ENCODE results near the gene NUP50. TPM values are rescaled to one million over a fixed set of nuclear protein-coding genes. Genes with fewer than 3 reads are reported as not detected.

Gene NUP50
- total and polyA plus RNA-seq, 2 of the 13 experiments (the other 11 are each of a cell fraction or from before 2014, with no cell fraction given) = 14.2 to 52.4 TPM

DNA sequence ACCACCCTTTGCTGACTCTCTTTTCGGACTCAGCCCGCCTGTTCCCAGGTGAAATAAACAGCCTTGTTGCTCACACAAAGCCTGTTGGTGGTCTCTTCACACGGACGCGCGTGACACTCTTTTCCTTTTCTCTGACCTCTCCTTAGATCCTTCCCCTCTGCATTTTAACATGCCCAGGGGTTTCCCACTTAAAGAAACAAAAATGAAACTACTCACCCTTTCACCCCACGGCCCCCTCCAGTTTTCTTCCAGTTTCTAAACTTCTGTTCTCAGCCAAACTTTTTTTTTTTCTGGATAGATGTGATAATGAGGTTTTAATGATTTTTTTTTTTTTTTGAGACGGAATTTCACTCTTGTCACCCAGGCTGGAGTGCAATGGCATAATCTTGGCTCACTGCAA lies 32.8 kb upstream of the NUP50 start (continued):
- TF ChIP-seq, protein P1, sequence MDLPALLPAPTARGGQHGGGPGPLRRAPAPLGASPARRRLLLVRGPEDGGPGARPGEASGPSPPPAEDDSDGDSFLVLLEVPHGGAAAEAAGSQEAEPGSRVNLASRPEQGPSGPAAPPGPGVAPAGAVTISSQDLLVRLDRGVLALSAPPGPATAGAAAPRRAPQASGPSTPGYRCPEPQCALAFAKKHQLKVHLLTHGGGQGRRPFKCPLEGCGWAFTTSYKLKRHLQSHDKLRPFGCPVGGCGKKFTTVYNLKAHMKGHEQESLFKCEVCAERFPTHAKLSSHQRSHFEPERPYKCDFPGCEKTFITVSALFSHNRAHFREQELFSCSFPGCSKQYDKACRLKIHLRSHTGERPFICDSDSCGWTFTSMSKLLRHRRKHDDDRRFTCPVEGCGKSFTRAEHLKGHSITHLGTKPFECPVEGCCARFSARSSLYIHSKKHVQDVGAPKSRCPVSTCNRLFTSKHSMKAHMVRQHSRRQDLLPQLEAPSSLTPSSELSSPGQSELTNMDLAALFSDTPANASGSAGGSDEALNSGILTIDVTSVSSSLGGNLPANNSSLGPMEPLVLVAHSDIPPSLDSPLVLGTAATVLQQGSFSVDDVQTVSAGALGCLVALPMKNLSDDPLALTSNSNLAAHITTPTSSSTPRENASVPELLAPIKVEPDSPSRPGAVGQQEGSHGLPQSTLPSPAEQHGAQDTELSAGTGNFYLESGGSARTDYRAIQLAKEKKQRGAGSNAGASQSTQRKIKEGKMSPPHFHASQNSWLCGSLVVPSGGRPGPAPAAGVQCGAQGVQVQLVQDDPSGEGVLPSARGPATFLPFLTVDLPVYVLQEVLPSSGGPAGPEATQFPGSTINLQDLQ (CRISPR knock-in tag; IDR thresholded peaks at IDR 0.05) = no peak
- TF ChIP-seq NFKB2 (CRISPR knock-in tag; IDR thresholded peaks at IDR 0.05; ENCODE audit: borderline replicate concordance) (no peak), IRF2 (CRISPR knock-in tag; IDR thresholded peaks at IDR 0.05) (no peak), ZNF143 (CRISPR knock-in tag; IDR thresholded peaks at IDR 0.05) (no peak), GZF1 (CRISPR knock-in tag; IDR thresholded peaks at IDR 0.05) (no peak)
- TF ChIP-seq, protein P2, sequence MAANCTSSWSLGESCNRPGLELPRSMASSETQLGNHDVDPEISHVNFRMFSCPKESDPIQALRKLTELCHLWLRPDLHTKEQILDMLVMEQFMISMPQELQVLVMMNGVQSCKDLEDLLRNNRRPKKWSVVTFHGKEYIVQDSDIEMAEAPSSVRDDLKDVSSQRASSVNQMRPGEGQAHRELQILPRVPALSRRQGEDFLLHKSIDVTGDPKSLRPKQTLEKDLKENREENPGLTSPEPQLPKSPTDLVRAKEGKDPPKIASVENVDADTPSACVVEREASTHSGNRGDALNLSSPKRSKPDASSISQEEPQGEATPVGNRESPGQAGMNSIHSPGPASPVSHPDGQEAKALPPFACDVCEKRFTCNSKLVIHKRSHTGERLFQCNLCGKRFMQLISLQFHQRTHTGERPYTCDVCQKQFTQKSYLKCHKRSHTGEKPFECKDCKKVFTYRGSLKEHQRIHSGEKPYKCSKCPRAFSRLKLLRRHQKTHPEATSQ (CRISPR knock-in tag; IDR thresholded peaks at IDR 0.05; ENCODE audit: borderline replicate concordance) = no peak
- TF ChIP-seq, protein P3, sequence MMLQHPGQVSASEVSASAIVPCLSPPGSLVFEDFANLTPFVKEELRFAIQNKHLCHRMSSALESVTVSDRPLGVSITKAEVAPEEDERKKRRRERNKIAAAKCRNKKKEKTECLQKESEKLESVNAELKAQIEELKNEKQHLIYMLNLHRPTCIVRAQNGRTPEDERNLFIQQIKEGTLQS (CRISPR knock-in tag; IDR thresholded peaks at IDR 0.05) = no peak

DNA sequence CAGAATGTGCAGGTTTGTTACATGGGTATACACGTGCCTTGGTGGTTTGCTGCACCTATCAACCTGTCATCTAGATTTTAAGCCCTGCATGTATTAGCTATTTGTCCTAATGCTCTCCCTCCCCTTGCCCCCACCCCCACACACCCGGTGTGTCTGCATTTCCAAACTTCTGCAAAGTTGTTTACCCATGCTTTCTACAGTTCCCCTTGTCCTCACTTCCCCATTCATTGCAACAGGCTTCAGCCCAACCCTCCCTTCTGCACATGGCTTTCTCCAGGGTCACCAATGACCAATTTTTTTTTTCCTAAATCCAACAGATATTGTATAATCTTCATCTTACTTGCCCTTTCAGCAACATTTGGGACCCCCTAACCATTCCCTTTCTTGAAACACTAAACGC lies 32.0 kb upstream of the NUP50 start:
- 60% methylated on average over 3 of the region's 3 CpGs for WGBS (ENCODE audit: low lambda C conversion rate)
- DNase-seq (ENCODE audit: low spot score) (no peak), ATAC-seq (no peak), FAIRE-seq (no peak)
- Histone ChIP-seq H2AFZ (ENCODE audit: low read length) (no peak overlapping the region), H3K9ac (ENCODE audit: insufficient read depth, low read depth, low read length) (no peak overlapping the region), H3K36me3 (replicated peaks in 1 of 2; ENCODE audit: control insufficient read depth in 1 of 2, insufficient read depth in 2 of 2, low read length in 2 of 2) (no peaks in the 10 kb centered on the region; a peak in 1 of 5 replicates), H3K4me3 (replicated peaks in 1 of 3; ENCODE audit: insufficient read depth in 1 of 3, low read depth in 2 of 3, low read length in 3 of 3) (no peak overlapping the region), H3K4me2 (ENCODE audit: low read depth, low read length) (no peak overlapping the region), H3K27ac (ENCODE audit: extremely low read length, insufficient read depth, low read length) (no peak overlapping the region), H3K4me1 (ENCODE audit: insufficient read depth, low read length) (peaks cover 8% of the 10 kb centered on the region; the same call in 1 of the 2 replicates), H3K79me2 (ENCODE audit: insufficient read depth, low read length) (no peaks in the 10 kb centered on the region), H3K9me3 (ENCODE audit: low read length) (peaks cover 10% of the 10 kb centered on the region; the same call in 1 of the 2 replicates), H4K20me1 (ENCODE audit: insufficient read depth, low read length) (no peaks in the 10 kb centered on the region), H3K27me3 (ENCODE audit: control insufficient read depth in 1 of 2, insufficient read depth in 2 of 2, low read length in 2 of 2) (peaks cover 3 to 14% of the 10 kb centered on the region in 2 experiments; a peak in 2 of 5 replicates)
- in situ Hi-C loops (cut with HindIII; ENCODE audit: extremely low pct_ligation_motif_present, low pct_unique_long_range_greater_than_20kb) (no loop called here), intact Hi-C loops (cut with micrococcal nuclease; ENCODE audit: unreplicated experiment) (no loop called here)
- POLR2A ChIA-PET = no interaction called here
- BruUV-seq (replicated peaks) = no TSS peak
- CTCF ChIA-PET (ENCODE audit: low intra/inter-chr PET ratio, low total read pairs) = no interaction called here
- TF ChIP-seq ZNF446 (CRISPR knock-in tag; IDR thresholded peaks at IDR 0.05) = no peak
- TF ChIP-seq ATF7-NPFF (CRISPR knock-in tag; IDR thresholded peaks at IDR 0.05; ENCODE audit: low read depth) = no peak
- TF ChIP-seq, protein P4, sequence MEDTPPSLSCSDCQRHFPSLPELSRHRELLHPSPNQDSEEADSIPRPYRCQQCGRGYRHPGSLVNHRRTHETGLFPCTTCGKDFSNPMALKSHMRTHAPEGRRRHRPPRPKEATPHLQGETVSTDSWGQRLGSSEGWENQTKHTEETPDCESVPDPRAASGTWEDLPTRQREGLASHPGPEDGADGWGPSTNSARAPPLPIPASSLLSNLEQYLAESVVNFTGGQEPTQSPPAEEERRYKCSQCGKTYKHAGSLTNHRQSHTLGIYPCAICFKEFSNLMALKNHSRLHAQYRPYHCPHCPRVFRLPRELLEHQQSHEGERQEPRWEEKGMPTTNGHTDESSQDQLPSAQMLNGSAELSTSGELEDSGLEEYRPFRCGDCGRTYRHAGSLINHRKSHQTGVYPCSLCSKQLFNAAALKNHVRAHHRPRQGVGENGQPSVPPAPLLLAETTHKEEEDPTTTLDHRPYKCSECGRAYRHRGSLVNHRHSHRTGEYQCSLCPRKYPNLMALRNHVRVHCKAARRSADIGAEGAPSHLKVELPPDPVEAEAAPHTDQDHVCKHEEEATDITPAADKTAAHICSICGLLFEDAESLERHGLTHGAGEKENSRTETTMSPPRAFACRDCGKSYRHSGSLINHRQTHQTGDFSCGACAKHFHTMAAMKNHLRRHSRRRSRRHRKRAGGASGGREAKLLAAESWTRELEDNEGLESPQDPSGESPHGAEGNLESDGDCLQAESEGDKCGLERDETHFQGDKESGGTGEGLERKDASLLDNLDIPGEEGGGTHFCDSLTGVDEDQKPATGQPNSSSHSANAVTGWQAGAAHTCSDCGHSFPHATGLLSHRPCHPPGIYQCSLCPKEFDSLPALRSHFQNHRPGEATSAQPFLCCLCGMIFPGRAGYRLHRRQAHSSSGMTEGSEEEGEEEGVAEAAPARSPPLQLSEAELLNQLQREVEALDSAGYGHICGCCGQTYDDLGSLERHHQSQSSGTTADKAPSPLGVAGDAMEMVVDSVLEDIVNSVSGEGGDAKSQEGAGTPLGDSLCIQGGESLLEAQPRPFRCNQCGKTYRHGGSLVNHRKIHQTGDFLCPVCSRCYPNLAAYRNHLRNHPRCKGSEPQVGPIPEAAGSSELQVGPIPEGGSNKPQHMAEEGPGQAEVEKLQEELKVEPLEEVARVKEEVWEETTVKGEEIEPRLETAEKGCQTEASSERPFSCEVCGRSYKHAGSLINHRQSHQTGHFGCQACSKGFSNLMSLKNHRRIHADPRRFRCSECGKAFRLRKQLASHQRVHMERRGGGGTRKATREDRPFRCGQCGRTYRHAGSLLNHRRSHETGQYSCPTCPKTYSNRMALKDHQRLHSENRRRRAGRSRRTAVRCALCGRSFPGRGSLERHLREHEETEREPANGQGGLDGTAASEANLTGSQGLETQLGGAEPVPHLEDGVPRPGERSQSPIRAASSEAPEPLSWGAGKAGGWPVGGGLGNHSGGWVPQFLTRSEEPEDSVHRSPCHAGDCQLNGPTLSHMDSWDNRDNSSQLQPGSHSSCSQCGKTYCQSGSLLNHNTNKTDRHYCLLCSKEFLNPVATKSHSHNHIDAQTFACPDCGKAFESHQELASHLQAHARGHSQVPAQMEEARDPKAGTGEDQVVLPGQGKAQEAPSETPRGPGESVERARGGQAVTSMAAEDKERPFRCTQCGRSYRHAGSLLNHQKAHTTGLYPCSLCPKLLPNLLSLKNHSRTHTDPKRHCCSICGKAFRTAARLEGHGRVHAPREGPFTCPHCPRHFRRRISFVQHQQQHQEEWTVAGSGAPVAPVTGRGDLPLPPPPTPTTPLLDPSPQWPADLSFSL (CRISPR knock-in tag; IDR thresholded peaks at IDR 0.05) = no peak
- TF ChIP-seq RARA (CRISPR knock-in tag; IDR thresholded peaks at IDR 0.05) = no peak
